Hepatic stellate cell (primary cell): Measurements from ENCODE around the gene BMPR1B.
"Not testable (repeated sequence)": the region's sequence is repeated elsewhere in the genome, so short reads cannot be mapped to it uniquely, and the experiment has no call there.

Experiments
- DNase-seq: peaks from one replicate; pipeline ENCODE4 v3.0.0; 2011; ENCODE audit warnings: low spot score

The BMPR1B gene

GRCh38 chr4:94833394-94833793 lies 75.6 kb downstream of the BMPR1B start:
- DNase-seq = no peak

- no peak for DNase-seq
Observed at GRCh38 chr4:94834501-94834900, 76.7 kb downstream of the BMPR1B start.

GRCh38 chr4:94841166-94841863 lies 83.6 kb downstream of the BMPR1B start:
- DNase-seq = not testable (repeated sequence)

GRCh38 chr4:94841864-94842221 lies 84.1 kb downstream of the BMPR1B start:
- no peak for DNase-seq

GRCh38 chr4:94843216-94843615 lies 85.5 kb downstream of the BMPR1B start:
- no peak for DNase-seq

GRCh38 chr4:94848326-94848725 lies 90.6 kb downstream of the BMPR1B start:
- DNase-seq = no peak

- no peak for DNase-seq
Observed at GRCh38 chr4:94849901-94850300, 92.1 kb downstream of the BMPR1B start.

- no peak for DNase-seq
Observed at GRCh38 chr4:94852616-94853015, 94.9 kb downstream of the BMPR1B start.

- DNase-seq = no peak
Observed at GRCh38 chr4:94856030-94856429, 98.3 kb downstream of the BMPR1B start.

- DNase-seq = peak; percentile 6
Observed at GRCh38 chr4:94870146-94870545, 112.4 kb downstream of the BMPR1B start.

- no peak for DNase-seq
Observed at GRCh38 chr4:94871644-94872305, 114.0 kb downstream of the BMPR1B start.

- peak; percentile 11 for DNase-seq
Observed at GRCh38 chr4:94877973-94878372, 120.2 kb downstream of the BMPR1B start.

GRCh38 chr4:94880956-94881355 lies 123.2 kb downstream of the BMPR1B start:
- peak; percentile 6 for DNase-seq

GRCh38 chr4:94882756-94883155 lies 125.0 kb downstream of the BMPR1B start:
- no peak for DNase-seq

- no peak for DNase-seq
Observed at GRCh38 chr4:94887027-94887426, 129.3 kb downstream of the BMPR1B start.

GRCh38 chr4:94889523-94889922 lies 131.8 kb downstream of the BMPR1B start:
- DNase-seq = no peak

GRCh38 chr4:94889946-94890345 lies 132.2 kb downstream of the BMPR1B start:
- DNase-seq = no peak

GRCh38 chr4:94890579-94890978 lies 132.8 kb downstream of the BMPR1B start:
- DNase-seq = no peak

GRCh38 chr4:94892051-94892450 lies 134.3 kb downstream of the BMPR1B start:
- DNase-seq = no peak

GRCh38 chr4:94895081-94895480 lies 137.3 kb downstream of the BMPR1B start:
- DNase-seq = no peak

GRCh38 chr4:94897023-94897422 lies 139.3 kb downstream of the BMPR1B start:
- DNase-seq = no peak

- DNase-seq = no peak
Observed at GRCh38 chr4:94905511-94905910, 147.8 kb downstream of the BMPR1B start.

GRCh38 chr4:94909645-94910044 lies 151.9 kb downstream of the BMPR1B start:
- no peak for DNase-seq

GRCh38 chr4:94911106-94911505 lies 153.4 kb downstream of the BMPR1B start:
- no peak for DNase-seq
